Left lobe of liver (tissue), 2 donors: ENCODE measurements around the gene EIF4A3. TPM values are rescaled to one million over a fixed set of nuclear protein-coding genes. Genes with fewer than 3 reads are reported as not detected.
"Not testable (repeated sequence)": the region's sequence is repeated elsewhere in the genome, so short reads cannot be mapped to it uniquely, and the experiment has no call there.

Experiments used
- ATAC-seq: fragments of 200-7000 bp; cut with Tn5 transposase; one replicate; pipeline ENCODE4 v1.9.1; 2020; ENCODE audit warnings: mild to moderate bottlenecking, moderate library complexity
- DNase-seq: peaks from one replicate; pipeline ENCODE4 v3.0.0-alpha.2; 2020; ENCODE audit warnings: low spot score
- total RNA-seq: library from RNA; stranded (reverse); gene quantifications from one replicate; pipeline ENCODE4 v1.2.1, GENCODE V29; 2021
- donor health status: DM: no; HTN: no; CAD: no; lungs with moderate emphysema.
- donor health status: DM: no; HTN: yes; CAD: no.

EIF4A3 gene
- total RNA-seq, 1 donor from 2014 or later: 21.8 TPM

GRCh38 chr17:80102664-80103448 lies 44.1 kb downstream of the EIF4A3 start:
- DNase-seq (peak; percentile 46), ATAC-seq (no peak)

DNA sequence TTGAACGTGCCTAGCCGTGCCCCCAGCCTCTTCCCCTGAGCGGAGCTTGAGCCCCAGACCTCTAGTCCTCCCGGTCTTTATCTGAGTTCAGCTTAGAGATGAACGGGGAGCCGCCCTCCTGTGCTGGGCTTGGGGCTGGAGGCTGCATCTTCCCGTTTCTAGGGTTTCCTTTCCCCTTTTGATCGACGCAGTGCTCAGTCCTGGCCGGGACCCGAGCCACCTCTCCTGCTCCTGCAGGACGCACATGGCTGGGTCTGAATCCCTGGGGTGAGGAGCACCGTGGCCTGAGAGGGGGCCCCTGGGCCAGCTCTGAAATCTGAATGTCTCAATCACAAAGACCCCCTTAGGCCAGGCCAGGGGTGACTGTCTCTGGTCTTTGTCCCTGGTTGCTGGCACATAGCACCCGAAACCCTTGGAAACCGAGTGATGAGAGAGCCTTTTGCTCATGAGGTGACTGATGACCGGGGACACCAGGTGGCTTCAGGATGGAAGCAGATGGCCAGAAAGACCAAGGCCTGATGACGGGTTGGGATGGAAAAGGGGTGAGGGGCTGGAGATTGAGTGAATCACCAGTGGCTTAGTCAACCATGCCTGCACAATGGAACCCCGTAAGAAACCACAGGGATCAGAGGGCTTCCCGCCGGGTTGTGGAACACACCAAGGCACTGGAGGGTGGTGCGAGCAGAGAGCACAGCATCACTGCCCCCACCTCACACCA lies 44.8 kb downstream of the EIF4A3 start:
- DNase-seq (peak; percentile 47), ATAC-seq (peak; percentile 26)

- ATAC-seq: peak; percentile 93
- DNase-seq: peak; percentile 89
These were observed 45.6 kb downstream of the EIF4A3 start, which contains the start of gene GAA for GRCh38 chr17:80101011-80101945. Gene GAA (plus strand): TSS chr17:80101581. CDS start chr17:80104587, 3,006 bp downstream.

- ATAC-seq: no peak
- no peak for DNase-seq
These were observed 46.9 kb downstream of the EIF4A3 start for GRCh38 chr17:80100035-80100323.

- ATAC-seq (no peak), DNase-seq (peak; percentile 44)
These were observed 47.5 kb downstream of the EIF4A3 start for GRCh38 chr17:80099291-80100034.

DNA sequence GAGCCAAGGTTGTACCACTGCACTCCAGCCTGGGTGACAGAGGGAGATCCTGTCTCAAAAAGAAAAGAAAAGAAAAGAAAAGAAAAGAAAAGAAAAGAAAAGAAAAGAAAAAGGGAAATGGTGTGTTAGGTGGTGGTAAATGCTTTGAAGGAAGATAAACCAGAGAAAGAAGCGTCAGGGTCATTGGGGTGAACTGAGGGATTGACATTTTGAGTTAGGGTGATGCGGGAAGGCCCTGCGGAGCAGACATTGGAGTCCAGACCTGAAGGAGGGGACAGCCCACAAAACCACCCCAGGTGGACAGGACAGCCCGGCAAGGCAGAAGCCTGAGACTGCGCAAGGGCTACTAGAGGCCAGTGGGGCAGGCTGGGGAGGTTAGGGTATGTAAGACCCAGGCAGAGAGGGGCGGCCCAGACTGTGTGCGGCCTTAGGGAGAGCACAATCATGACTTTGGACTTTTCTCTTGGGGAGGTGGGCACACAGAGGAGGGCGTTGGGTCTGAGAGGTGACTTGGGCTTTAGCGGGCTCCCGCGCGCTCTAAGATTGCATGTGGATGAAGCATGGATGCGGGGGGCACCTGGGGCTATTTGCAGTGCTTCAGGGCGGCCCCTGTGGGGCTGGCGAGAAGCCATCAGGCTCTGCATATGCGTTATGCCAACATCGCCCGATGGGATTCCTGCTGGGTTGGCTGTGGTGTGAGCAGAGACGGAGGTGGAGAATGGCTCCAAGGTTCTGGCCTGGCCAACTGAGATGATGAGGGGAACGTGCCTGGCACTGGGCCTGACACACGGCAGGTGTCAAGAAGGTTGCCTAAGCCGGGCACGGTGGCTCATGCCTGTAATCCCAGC lies 48.9 kb downstream of the EIF4A3 start:
- DNase-seq (peak; percentile 46), ATAC-seq (no peak)

DNA sequence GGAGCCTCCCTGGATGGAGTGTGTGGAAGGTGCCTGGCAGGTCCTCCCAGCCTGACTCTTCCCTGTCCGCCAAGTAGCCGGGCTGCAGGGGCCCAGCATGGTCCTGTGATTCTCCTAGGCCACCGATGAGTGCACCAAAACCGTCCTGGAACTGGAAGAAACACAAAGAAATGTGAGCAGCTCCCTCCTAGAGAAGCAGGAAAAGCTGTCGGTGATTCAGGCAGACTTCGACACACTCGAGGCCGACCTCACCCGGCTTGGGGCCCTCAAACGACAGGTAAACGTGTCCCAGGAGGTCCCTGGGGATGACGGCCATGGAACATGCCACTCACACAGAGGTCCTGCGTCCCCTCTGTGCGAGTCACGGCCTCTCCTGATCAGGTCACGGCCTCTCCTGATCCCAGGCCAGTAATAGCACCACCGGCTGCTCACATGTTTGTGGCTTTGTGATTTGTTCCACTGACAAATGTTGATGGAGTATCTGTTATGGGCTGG lies 49.8 kb downstream of the EIF4A3 start:
- DNase-seq (no peak), ATAC-seq (no peak)

- peak; percentile 43 for DNase-seq
- no peak for ATAC-seq
These were observed 50.3 kb downstream of the EIF4A3 start for GRCh38 chr17:80096561-80097021.

DNA sequence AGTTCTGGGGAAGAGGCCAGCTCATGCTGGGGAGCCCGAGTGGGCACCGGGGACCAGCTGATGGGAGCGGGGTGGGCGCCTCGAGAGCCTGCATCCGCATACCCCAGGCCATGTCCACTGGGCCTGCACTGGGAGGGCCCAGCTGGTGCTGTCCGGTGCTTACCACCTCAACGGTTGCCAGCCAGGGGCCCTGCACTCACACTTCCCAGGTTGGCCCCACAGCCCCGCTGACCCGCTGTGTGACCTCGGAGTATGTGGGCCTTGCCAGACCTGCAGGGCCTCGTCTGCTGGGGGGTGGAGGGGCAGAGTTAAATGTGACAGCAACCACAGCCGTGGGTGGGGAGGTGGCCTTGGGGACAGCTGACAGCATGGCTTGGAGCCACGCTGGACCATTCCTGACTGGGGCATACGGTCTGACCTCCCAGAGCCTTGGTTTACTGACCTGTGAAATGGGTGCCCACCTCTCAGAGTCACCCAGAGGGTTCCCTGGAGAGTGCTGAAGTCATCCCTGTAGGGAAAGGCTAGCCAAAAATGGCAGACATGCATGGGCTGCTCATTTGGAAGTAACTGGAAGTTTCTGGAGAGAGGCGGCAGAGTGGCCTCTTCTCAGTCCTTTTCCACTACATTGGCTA lies 51.0 kb downstream of the EIF4A3 start:
- peak; percentile 42 for DNase-seq
- ATAC-seq: no peak

DNA sequence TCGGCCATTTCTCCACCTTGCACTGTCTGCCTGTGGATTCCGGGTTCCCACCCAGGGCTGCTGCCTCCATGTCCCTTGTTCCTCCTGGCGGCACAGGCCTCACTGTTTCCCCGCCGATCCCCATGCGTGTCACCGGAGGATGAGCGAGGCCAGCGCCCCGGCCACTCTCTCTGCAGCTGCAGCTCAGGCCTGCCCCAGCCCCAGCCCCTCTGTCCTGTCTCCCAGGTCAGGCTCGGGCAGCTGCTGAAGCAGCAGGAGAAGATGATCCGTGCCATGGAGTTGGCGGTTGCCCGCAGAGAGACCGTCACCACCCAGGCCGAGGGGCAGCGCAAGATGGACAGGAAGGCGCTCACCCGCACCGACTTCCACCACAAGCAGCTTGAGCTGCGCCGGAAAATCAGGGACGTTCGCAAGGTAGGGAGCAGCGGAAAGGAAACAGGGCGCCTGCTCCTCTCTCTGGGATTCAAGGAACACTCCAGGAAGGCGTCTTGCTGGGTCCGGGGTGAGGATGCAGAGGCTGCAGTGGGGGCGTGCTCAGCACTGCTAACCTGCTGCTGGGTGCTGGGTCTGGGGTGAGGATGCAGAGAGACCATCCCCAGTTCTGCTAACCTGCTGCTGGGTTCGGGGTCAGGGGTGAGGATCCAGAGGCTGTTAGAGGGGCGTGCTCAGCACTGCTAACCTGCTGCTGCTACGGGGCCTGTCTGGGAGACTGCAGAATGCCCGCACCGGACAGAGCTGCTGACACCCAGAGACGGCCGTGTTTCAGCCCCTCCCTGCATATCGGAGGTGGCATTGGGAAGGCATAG lies 51.7 kb downstream of the EIF4A3 start:
- DNase-seq (peak; percentile 43), ATAC-seq (no peak)

DNA sequence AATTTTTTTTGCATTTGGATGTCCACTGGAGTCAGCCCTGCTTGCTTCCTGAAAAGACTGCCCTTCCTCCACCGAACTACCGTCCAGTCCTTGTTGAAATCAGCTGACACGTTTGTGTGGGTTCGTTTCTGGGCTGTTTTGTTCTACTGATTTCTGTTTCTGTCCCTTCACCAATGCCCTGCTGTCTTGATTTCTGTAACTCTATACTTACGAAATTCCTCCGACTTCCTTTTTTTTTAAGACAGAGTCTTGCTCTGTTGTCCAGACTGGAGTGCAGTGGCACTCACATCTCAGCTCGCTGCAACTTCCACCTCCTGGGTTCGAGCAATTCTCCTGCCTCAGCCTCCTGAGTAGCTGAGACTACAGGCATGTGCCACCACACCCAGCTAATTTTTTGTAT lies 54.0 kb downstream of the EIF4A3 start:
- DNase-seq (peak; percentile 43), ATAC-seq (peak; percentile 44)

DNA sequence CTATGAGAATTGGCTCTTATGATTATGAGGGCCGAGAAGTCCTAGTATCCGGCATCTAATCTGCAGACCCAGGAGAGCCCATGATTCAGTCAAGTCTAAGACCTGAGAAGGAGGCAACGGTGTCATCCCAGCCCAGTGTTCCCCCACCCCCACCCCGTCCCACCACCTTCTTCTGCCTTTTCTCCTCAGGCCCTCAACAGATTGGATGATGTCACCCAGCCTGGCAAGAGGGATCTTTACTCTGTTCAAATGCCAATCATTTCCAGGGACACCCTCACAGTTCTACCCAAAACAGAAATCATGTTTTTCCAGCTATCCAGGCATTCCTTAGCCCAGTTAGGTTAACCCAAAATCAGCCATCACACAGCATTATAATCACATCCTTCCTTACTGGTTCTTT lies 55.6 kb downstream of the EIF4A3 start:
- no peak for ATAC-seq
- no peak for DNase-seq

DNA sequence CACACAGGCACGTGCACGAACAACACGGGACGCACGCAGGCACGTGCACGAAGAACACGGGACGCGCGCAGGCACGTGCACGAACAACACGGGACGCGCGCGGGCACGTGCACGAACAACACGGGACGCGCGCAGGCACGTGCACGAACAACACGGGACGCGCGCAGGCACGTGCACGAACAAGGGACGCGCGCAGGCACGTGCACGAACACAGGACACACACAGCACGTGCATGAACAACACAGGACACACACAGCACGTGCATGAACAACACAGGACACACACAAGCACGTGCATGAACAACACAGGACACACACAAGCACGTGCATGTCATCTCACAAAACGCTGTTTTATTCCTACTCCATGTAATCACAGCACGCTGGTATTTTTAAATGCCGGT lies 56.8 kb downstream of the EIF4A3 start:
- ATAC-seq, DNase-seq: not testable (repeated sequence)

DNA sequence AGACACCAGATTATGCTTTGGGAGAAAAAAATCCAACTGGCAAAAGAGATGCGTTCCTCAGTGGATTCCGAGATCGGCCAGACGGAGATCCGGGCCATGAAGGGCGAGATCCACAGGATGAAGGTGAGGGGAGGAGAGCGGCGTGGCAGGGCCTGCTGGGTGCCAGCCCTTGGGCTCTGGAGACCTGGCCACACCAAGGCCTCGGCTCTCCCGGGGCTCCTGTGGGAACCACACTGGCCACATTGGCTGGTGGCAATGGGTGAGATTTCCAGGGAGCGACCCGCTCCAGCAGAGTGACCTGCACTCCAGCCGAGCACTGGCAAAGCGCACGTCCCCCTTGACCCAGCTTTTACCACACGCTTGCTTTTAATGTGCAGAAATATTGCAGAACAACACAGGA lies 57.2 kb downstream of the EIF4A3 start:
- ATAC-seq (no peak), DNase-seq (no peak)

- ATAC-seq (no peak), DNase-seq (no peak)
These were observed 59.3 kb downstream of the EIF4A3 start for GRCh38 chr17:80087346-80088265.

DNA sequence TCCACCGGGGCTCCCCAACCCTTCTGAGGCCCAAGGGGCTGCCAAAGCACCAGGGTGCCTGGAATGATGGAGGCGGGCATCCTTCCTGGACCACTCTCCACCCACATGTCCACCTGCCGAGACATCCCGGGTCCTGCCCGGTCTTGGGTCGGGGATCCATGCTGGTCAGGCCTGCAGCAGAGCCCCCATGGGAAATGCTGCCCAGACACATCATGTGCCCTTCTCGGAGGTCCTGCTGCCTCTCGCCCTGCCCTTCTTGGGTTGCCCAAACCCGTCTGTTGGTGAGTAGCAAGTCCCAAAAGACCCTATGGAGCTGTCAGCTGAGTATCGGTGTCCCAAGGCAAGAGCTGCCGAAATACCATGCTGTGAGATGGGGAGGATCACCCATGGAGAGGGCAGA lies 60.3 kb downstream of the EIF4A3 start:
- ATAC-seq (no peak), DNase-seq (no peak)

- no peak for DNase-seq
These were observed 60.8 kb downstream of the EIF4A3 start for GRCh38 chr17:80086081-80086480.

More at GRCh38 chr17:80086081-80086480, 60.8 kb downstream of the EIF4A3 start:
- ATAC-seq: no peak
